Lower leg skin (tissue), 4 donors: ENCODE results near the gene FAS. TPM values are rescaled to one million over a fixed set of nuclear protein-coding genes. Genes with fewer than 3 reads are reported as not detected.

Source experiments
- DNase-seq, 2 donors: peaks; one replicate each; pipeline ENCODE4 v3.0.0-alpha.2; 2019; ENCODE audit warnings: low spot score in 2 of 2
- H3K4me3 ChIP-seq: fragments of 200-600 bp; sonication (generic); 2 replicates; pipeline ENCODE4 v1.5.1; 2017; ENCODE audit warnings: mild to moderate bottlenecking, low read depth; ENCODE audit not compliant: poor library complexity, severe bottlenecking
- CTCF ChIP-seq, 3 donors: fragments of 450-650 bp; IDR thresholded peaks; one replicate each; pipeline ENCODE4 v1.5.1; 2016; ENCODE audit warnings: antibody characterized with exemption in 3 of 3, mild to moderate bottlenecking in 3 of 3, moderate library complexity in 2 of 3
- POLR2A ChIP-seq, 2 donors: fragments of 450-650 bp; IDR thresholded peaks; one replicate each; pipeline ENCODE4 v1.6.1; 2016 to 2017; ENCODE audit warnings: antibody characterized with exemption in 2 of 2, mild to moderate bottlenecking in 1 of 2, moderate library complexity in 1 of 2
- WGBS, 2 donors: methylation state at CpG; one replicate each; pipeline ENCODE4 v1.1.5; 2018; 5-methylcytosine and 5-hydroxymethylcytosine counted together
- intact Hi-C: fragments of 100-400 bp; cut with DNase I; formaldehyde crosslinking; loops from one replicate; pipeline ENCODE4 v1.15.0; 2023; ENCODE audit warnings: low total_unique reads
- total RNA-seq, 4 donors: library from RNA; depleted of rRNA; stranded (reverse); fragments of >200 nt; gene quantifications; one replicate each; pipeline ENCODE4 v1.1.0, GENCODE V29; 2016

The FAS gene
- total RNA-seq, 4 donors from 2014 or later: 11.4 to 19.7 (median 16.3) TPM

- 76 to 80% methylated on average over 2 of the region's 2 CpGs for WGBS, 2 donors
- no peak for TF ChIP-seq CTCF (IDR thresholded peaks at IDR 0.05)
- no peak for TF ChIP-seq POLR2A (IDR thresholded peaks at IDR 0.05)
- H3K4me3 ChIP-seq: no peak overlapping the region
- DNase-seq: no peak
- intact Hi-C loops: no loop called here
These were observed 27.3 kb upstream of the FAS start for GRCh38 chr10:88963318-88963717.

DNA sequence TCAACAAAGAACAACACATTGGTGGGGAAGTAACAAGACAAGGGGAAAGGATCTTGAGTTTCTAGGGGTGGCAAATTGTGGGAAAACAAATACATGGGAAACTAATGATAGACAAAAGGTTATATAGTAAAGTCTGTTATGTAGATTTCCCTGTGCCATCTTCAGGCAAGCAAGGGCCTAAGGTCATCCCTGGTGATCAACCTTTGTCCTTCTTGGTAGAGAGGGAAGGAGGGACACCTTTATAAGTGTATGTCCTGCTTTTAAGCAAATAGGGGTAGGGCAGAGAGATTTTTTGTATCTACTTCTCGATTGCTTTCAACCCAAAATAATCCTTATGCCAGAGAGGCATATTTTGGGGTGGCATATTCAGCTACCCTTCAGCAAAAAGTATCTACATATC, 26.2 kb upstream of the FAS start:
- 90 to 93% methylated on average over 1 of the region's 1 CpG for WGBS, 2 donors
- no peak overlapping the region for H3K4me3 ChIP-seq
- DNase-seq: no peak
- intact Hi-C loops: no loop called here
- TF ChIP-seq POLR2A (IDR thresholded peaks at IDR 0.05) (no peak), CTCF (IDR thresholded peaks at IDR 0.05) (no peak)

DNA sequence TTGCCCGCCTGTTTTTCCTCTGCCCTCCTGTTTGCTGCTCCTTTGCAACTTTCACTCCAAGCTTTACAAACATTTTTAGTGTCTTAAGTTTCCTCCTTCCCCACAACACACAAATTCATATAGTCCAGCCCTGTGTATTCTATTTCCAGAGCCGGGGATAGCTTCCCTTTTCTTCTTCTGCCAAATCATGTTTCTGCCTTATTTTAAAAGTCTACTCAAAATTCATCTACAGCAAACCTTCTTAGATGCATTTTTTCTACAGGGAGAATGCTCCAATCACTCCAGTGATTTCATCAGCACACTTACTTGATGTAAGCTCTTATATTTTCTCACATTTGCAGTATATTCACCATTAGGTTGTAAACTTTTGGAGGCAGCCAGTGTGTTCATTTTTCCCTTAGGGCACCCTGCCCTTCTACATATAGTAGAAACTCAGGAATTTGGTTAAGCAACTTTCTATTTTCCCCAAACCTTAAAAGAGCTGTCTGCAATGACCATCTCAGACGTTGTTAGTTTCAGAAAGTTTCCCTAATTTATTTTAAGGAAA, 25.7 kb upstream of the FAS start:
- no peak for DNase-seq
- WGBS, 2 donors: 50 to 63% methylated on average over 3 of the region's 3 CpGs
- TF ChIP-seq CTCF (IDR thresholded peaks at IDR 0.05): no peak
- TF ChIP-seq POLR2A (IDR thresholded peaks at IDR 0.05): no peak
- H3K4me3 ChIP-seq: no peak overlapping the region
- intact Hi-C loops: no loop called here

DNA sequence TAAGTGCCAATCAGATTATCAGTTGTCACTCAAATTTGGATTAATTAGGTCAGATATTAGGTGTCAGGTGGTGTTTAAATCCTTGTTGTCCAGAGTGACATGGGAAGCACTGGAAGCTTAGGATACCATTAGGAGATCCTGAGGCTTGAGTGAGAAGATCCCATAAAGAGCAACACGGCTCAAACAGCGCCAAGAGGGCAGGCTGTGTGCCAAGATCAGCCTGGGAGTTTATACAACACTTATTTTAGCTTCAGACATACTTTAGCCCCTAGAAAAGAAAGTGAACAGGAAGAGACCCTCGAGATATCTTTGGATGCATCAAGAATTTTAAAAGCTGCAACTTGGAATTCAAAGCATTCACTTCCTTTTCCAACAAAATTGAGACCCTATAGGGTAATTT, 23.8 kb upstream of the FAS start:
- 38 to 52% methylated on average over 3 of the region's 3 CpGs for WGBS, 2 donors
- H3K4me3 ChIP-seq: no peak overlapping the region
- TF ChIP-seq CTCF (IDR thresholded peaks at IDR 0.05): no peak
- TF ChIP-seq POLR2A (IDR thresholded peaks at IDR 0.05): no peak
- DNase-seq: no peak
- intact Hi-C loops: no loop called here

GRCh38 chr10:88968391-88968790, 22.2 kb upstream of the FAS start:
- TF ChIP-seq POLR2A (IDR thresholded peaks at IDR 0.05): no peak
- no peak for TF ChIP-seq CTCF (IDR thresholded peaks at IDR 0.05)
- intact Hi-C loops: no loop called here
- no peak overlapping the region for H3K4me3 ChIP-seq

More at GRCh38 chr10:88968391-88968790, 22.2 kb upstream of the FAS start:
- WGBS, 2 donors: 38 to 62% methylated on average over 2 of the region's 2 CpGs
- no peak for DNase-seq
